ENCODE data around the gene CALD1.

CALD1 gene

DNA sequence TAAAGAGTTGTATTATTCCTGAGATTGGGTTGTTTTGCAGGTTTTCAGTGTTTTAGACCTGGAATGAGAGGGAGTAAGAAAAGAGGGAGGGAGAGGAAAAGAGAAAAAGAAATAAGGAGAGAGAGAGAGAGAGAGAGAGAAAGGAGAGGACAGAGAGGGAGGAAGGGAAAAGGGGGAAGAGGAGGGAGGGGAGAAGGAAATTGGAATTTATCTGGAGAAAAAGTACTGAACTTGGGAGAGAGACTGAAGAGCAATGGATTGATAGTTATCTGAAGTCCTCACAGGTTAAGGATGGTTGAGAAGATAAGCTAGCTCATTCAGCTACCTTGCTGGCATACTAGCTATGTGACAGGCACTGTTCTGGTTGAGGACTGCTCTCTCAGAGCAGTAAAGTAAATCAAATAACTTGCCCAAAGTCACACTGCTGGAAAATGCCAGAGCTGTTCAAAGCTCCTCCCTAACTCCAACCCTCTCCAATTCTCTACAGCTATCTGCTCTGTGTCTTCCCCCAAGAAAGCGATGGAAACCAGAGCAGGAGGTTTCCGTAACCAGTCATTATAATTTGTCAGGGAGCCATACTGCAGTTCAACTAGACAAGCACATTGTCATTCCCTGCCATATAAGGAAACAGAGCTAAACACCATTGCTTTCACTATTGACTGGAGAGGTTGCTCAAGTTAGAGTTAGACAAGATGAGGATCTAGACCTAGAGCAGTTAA lies 10.7 kb downstream of the CALD1 start:
- no peak for DNase-seq

DNA sequence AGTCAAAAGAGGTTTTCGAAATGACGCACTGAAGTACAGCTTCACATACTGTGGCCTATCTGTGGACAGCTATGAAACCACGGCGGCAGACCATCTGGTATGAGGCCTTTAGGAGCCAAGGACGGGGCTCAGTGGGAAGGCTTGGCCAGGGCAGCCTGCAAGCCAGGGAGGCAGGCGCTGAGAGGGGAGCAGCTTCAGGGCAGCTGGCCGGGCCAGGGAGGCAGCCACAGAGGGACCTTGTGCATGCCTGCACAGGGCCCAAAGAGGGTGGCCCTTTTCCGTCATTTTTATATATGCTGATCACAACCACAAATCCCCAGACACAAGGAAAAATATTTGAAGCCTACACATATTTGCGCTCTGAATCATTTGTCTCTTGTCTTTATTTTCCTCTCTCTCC lies 13.5 kb downstream of the CALD1 start:
- DNase-seq = no peak

DNA sequence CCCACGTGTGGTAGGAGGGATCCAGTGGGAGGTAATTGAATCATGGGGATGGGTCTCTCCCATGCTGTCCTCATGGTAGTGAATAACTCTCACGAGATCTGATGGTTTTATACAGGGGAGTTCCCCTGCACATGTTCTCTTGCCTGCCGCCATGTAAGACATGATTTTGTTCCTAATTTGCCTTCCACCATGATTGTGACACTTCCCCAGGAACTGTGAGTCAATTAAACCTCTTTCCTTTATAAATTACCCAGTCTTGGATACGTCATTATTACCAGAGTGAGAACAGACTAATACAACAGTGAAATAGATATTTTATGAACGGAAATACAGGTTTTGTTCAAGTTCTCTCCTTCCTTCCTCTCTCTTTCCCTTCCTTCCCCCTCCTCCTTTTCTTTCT lies 15.8 kb downstream of the CALD1 start:
- DNase-seq = no peak

DNA sequence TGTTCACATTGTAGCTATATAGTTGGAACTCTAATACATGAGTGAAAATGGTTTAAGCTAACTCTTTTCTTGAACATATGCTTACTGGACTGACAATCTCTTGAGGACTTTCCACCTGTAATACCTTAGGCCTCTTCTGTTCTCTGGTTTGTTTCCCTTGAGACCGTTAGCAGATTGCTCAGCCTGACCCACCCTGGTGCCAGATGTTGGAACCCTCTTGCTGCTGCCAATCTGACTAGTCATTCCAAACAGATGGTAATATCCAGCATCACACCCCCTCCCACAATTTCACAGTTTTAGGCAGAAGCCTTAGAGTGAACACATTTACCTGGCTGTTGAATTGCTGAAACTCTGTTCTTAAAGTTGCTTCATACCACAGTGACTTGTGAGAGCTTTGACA lies 18.7 kb downstream of the CALD1 start:
- DNase-seq = no peak

DNA sequence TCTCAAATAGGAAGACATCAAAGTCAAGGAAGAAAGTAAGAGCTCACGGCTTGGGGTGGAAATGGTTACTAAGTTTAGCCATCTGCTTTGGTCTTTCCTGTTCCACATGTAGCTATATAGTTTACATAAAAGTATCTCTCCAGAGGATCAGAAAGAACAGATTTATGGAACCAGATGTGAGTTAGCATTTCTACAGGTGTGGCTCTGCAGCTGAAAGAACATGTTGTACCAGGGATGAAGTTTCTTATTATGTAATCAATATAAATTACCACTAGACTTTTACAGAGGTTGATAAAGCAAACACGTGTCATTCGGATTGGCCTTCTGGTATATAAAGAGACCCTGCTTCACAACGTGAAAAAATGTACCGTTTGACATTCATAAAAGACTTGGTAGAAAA lies 19.9 kb downstream of the CALD1 start:
- DNase-seq = no peak

DNA sequence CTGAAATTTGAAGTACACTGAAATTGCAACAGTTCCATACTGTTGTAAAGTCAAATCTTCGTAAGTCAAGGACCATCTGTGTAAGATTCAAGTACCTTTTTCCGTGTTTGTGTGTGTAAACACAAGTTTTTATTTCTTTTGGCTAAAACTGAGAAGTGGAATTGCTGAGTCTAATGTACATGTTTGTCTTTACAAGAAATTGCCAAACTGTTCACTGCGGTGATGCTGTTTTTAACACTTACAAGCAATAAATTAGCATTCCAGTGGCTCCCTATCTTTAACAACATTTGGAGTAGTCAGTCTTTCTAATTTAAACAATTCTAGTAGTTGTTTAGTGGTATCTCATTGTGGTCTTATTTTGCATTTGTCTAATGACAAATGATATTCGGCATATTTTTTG lies 23.3 kb downstream of the CALD1 start:
- DNase-seq = no peak

DNA sequence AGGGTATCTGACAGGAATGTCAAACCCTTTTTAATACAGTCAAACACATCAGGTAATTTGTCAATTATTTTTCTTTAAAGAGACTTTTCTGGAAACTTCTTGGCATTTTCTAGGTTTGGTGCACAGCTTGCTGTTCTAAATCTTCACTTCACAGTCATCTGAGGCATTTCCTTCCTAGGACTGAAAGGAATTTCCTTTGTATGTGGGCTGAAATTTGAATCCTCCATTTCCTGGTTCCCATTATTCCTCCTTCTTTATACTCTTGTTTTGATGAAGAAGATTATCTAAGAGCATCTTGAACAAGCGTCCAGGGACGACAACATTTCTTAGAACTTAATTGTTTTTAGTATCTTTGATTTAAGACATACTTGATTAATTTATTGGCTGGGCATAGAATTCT lies 24.9 kb downstream of the CALD1 start:
- DNase-seq = no peak

DNA sequence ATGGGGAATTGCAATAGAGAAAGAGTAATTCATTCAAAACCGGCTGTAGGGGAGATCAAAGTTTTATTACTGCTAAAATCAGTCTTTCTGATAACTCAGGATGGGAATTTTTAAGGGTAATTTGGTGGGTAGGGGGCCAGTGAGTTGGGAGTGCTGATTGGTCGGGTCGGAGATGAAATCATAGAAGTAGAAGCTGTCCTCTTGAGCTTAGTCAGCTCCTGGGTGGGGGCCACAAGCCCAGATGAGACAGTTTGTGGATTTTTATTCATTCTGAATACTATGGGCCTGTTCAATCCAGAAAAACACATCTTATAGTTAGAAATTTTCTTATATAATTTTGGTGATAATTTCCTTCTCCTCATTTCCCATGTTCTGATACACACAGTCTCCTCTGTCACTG lies 25.4 kb downstream of the CALD1 start:
- DNase-seq = no peak

DNA sequence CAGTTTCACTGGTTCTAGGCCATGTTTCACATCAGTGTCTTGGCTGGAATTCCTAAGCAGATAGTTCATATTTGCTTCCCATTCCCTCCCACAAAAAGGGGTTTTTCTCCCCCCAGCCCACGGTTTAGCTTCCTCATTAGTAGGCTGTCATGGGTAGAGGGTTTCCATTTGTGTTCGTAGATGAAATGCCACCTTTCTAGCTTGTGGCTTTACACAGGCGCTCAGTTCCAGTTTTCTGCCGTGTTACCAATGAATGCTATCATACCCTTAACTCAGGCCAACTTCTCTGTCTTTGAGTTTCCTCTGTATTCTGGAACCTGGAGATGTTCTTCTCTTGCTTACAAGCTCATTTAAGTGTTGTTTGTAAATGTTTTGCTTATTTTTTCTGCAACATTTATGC lies 26.8 kb downstream of the CALD1 start:
- DNase-seq = no peak

DNA sequence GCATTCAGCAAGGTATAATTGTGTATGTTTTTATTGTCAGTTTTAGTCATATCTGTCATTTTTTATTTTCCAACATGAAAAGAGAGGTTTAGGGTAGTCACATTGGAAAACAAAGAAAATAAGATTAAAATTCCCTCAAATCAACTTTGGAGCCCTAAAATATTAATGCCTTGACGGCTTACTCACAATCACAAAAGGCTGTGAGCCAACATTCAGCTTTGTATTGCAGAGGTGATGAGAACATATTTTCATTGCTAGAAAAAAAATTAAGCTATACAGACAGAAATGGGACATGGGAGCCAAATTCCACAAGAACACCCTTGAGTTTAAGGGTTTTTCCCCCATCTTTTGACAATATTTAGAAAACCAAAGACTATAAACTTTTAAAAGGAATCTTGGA lies 30.2 kb downstream of the CALD1 start:
- DNase-seq = no peak

DNA sequence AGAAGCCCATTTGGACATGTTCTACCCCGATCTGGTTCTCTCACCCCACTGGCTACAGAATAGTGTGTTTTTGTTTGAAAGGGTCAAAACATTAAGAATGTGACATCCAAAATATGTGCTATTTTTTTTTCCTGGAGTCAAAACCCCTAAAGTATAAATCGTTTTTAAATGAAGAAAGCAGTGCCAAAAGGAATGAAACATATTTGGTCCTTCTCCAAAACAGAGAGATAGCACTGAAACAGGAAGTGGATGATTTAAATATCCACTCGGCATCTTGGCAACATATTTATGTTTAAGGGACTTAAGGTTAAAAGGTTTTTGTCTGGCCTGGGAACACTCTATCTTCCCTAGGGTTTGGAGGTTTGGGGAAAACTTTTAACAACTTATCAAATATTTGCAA lies 32.3 kb downstream of the CALD1 start:
- DNase-seq = no peak

DNA sequence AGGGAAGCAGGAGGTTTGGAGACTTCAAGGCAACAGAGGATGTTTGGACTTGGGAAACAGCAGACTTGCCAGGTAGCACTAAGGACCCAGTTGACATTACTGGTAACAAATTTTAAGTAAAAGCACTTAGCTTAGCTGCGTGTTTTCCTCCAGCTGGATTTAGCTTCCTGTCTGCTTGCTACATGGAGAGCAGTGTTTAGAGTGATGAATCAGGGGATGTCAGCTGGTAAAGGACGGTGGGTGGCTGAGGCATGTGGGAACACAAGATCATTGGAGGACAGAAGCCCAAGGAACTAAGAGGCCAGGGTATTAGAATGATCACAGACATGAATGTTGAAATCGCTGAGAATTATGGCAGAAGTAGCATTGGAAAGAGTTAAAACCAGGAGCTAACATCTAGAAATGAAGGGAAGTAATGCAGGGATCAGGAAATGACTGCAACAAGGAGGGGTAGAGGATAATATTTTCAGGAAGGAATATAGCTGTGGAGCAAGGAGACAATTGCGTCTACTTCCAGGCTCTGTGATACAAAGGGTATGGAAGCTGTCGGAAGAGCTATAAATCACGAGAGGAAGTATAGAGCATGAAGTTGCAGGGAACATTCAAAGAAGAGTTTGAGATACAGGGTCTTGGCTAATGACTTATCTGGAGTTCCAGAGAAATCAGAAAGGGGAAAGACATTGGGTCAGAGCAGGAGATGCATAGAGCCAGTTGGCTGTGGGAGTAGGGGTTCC lies 34.4 kb downstream of the CALD1 start:
- no peak for DNase-seq

DNA sequence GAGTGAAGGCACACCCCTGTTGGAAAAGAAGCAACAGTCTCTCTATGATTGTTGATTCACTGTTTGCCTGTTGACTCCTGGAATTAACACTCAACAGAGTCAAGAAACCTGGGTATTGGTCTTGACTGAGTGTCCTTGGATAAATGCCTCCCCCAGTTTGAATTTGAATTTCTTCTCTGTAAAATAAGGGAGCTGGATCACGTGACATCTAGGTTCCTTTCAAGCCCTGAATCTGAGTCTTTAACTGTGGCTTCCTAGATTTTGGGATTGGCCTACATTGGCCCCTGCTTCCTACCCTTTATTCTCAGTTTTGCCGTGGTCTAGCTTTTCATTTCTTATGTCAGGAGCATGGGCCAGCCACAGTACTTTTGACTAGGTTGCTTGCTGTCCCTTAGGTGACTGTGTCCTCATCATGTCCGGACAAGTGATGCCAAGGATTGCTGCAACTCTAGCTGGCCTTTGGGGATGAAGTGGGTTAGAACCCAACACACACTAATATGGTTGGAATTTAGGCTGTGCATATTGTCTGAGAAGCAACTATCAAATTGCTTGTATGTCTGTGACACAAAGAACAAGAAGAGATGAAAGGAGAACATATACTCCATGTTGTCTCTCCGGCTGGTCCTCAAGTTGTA lies 35.4 kb downstream of the CALD1 start:
- DNase-seq = no peak

DNA sequence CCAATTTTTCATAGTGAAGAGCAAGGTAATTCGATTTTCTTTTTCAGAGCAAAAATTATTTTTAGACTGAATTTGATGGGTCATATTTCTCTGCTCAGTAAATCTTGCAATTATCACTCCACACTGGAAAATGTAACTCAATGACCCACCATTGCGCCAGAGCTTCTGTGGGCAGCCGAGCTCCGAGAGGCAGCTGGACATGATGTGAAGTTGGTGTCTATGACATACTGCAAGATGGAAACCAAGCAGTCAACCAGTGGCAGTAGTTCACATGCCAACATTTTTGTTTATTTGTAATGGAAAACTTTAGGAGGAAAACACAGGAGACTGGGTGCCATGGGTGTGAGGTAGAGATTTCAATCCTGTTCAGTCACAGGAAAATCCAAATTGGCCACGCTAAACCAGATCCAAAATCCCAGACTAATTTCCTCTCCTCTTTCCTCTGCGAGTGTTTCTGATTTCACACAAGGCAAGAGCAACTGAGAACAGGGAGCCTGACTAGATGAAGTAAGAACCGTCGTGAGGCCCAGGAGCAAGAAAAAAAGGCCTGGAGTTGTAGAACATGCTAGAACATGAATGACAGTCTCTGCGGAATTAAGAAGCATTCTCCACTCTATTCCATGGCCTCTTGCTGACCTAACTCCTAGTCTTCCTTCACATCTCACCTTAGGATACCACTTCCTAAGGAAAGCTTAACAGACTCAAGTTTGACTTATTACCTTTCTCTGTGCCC lies 39.3 kb downstream of the CALD1 start:
- no peak for DNase-seq

DNA sequence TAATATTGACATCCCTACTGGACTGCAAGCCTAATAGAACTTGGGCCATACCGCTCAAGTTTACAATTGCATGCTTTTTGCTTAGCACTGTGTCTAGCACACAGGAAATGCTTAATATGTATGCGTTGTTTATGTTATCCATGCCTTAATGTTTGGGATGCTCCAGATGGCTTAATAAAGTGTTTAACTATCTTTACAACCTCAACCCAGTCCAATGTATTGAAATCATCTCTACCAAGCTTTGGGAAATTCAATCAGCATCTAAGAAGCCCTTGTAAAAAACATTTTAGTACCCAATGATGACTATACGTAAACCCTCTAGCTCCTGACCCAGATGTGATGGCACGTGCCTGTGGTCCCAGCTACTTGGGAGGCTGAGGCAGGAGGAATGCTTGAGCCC lies 40.0 kb downstream of the CALD1 start:
- no peak for DNase-seq

DNA sequence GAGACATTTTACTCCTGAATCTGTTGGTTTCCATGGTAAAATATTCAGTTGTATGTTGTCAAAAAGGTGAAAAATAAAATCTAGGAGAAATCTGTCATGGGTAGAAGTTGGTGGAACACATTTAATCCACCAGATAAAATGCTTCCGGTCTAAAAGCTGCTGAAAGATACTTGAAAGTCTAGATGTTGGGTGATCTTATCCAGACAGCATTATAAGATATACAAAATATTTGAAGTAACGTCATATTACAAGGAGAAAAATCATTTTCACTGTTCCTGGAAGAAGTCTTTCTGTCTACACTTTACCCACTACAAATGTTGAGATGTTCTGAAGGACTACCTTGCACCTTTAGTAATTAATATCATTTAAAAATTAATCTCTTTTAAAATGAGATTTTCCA lies 40.9 kb downstream of the CALD1 start:
- no peak for DNase-seq

DNA sequence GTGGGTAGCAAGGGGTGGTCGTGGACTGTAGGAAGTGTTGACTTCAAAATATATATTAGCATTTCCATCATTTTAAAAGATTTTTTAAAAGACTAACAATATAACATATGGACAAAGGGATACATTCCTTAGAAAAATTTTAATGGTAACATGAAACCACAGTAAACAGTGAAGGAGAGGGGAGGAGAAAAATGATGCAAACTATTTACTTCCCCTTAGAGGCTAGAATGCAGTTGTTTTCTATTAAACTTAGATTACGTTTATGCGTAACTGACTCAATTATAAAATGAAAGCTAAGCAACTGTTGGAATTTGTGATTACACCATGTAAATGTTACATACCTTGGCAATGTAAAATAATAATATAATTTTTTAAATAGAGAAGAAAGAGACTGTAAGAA lies 41.3 kb downstream of the CALD1 start:
- DNase-seq = no peak

DNA sequence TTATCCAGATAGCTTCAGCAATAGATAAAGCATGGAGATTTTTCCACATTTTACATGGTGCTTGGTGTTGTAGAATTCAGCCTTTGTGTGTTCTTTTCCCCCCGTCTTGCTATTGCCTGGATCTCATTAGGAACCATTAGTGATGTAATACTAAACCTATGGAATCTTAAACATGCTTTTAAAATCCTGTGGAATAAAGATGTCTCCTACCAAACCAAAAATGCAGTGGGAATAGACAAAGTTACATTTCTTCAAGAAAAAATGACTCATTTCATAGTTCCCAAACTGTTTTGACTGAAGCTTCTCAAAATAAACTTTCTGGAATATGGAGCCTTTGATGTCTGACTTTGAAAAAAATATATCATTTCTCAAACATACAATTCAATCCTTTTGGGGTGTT lies 44.0 kb downstream of the CALD1 start:
- no peak for DNase-seq

DNA sequence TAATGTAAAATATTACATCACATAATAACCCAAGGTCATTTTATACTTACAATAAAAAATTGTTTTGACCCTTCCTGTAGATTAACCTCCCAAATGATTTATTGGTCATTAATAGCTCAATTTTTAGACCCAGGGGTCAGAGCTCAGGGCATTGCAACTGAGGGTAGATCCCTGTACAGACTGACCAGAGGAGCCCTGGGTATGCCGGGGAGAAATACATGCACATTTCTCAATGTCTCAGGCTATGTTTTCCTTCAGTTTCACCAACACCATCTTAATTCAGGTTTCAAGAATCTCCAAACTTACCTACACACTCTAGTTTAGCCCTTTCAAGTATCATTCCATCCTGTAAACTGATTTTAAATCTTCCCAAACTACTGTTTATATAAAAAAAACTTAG lies 46.2 kb downstream of the CALD1 start:
- no peak for DNase-seq

DNA sequence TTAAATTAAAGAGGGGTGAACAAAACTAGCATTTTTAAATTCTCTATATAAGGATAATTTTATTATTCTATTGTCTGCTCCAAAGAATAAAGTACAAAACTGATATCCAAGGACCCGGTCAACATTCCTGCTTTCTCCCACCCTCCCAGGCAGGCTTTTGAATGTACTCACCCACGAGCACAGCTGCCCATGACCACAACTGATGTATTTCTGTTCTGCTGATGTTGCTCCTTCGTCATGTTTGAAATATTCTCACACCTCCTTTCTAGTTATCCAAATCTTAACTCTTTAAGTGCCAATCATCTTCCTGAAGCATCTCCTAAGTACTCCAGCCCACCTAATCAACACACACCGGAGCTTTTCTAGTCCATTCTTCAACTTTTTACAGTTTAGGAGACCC lies 46.7 kb downstream of the CALD1 start:
- no peak for DNase-seq

DNA sequence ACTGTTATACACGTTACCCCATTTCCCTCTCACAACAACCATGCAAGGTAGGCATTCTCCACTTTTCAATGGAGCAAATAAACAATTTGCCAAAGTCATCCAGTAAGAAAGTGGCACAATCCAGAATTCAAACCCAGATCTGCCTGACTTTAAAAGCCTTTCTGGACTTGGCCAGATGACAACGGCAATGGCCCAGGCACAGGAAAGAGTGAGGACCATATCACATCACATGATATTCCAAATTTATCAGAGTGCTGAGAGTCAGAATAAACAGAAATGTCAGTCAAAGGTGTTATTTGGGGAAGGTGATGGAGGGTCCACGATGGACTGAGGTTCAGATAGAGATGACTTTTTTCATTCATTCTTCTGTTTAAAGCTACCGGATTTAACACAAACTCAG lies 48.0 kb downstream of the CALD1 start:
- DNase-seq = no peak

DNA sequence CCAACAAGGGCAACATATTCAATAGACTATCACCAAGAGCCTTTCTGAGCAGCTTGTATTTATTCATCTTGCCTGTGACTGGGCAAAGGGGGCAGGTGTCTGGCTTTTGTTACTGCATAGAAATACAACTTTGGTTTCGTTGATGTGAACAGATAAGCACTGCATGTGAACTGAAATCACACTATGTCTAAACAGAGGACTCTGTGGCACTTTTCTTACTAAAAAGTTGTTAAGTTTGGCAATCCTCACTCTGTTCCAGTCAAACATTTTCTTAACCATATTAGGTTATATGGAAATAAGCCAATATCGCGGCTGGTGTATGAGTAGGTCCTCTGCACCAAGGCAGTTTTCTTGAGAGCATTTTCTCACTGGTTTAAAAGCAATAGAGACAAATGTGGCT lies 48.5 kb downstream of the CALD1 start:
- DNase-seq = no peak

DNA sequence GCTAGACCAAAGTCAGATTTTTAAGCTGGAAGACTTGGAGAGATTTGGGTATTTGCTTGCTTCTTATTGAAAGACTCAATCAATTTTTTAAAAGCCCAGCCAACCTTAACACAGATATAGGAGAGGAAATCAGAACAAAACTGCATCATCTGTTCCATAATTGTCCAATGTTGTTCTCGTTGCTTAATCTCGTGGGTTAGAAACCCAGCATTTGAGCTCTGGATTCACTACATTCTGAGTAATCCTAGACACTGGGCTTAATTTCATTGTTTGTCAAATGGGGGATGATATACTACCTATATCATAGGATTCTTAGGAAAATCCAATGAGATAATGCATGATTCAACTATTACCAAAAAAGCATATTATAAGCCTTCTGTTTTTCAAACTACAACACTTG lies 48.9 kb downstream of the CALD1 start:
- DNase-seq = no peak

All from activated CD4-positive, alpha-beta T cell treated with anti-CD3 and anti-CD28 coated beads, Interleukin-2, amount 50 U/mL, for 16 hours (primary cell).